ENCODE results near the gene LRRFIP1. TPM values are rescaled to one million over a fixed set of nuclear protein-coding genes. Genes with fewer than 3 reads are reported as not detected.

The LRRFIP1 gene
- polyA plus RNA-seq, 1 donor from 2014 or later, result 96.3 TPM

- H3K79me2 ChIP-seq (replicated peaks; ENCODE audit: insufficient read depth, low read length), result peaks cover 25% of the 10 kb centered on the region
- H3K36me3 ChIP-seq (ENCODE audit: insufficient read depth, low read length), result peaks cover 8% of the 10 kb centered on the region
- no peaks in the 10 kb centered on the region for H3F3A ChIP-seq (ENCODE audit: insufficient read depth, low read length, poor library complexity, severe bottlenecking)
Measured at GRCh38 chr2:237628247-237629187, 1.1 kb downstream of the LRRFIP1 start.

DNA sequence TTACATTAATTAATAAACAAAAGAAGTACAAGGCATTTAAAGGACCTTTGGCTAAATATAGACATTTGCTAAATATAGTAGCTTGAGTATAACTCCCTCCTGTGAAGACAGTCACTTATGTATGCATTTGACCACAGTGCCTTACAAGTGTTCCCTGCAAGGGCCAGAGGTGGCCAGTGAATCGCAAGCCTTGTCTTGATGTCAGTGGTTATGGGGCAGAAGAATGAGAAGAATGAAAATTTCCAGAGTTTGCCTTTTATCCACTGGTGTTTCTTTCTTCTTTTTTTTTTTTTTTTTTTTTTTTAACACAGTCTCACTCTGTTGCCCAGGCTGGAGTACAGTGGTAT lies 1.8 kb downstream of the LRRFIP1 start:
- Histone ChIP-seq H3K36me3 (ENCODE audit: insufficient read depth, low read length) (peaks cover 8% of the 10 kb centered on the region), H2AFZ (ENCODE audit: low read depth, low read length) (no peak overlapping the region), H3K79me2 (replicated peaks; ENCODE audit: insufficient read depth, low read length) (peaks cover 31% of the 10 kb centered on the region), H3K4me3 (ENCODE audit: low read length) (peak overlapping the region; percentile 72), H3F3A (ENCODE audit: insufficient read depth, low read length, poor library complexity, severe bottlenecking) (no peaks in the 10 kb centered on the region), H4K20me1 (ENCODE audit: insufficient read depth) (no peaks in the 10 kb centered on the region), H3K27ac (ENCODE audit: low read length) (no peak overlapping the region), H3K4me2 (ENCODE audit: low read length) (peak overlapping the region; percentile 89), H3K9me2 (ENCODE audit: insufficient read depth, low read length) (no peaks in the 10 kb centered on the region), H3K9ac (ENCODE audit: low read length) (no peak overlapping the region), H3K9me3 (ENCODE audit: low read length) (no peaks in the 10 kb centered on the region), H3K27me3 (ENCODE audit: insufficient read depth, low read depth, low read length) (peaks cover 4% of the 10 kb centered on the region)
- no peak for TF ChIP-seq SMC3 (conservative IDR thresholded peaks at IDR 0.05; ENCODE audit: poor library complexity)
- no peak for TF ChIP-seq EZH2 (IDR thresholded peaks at IDR 0.05; ENCODE audit: borderline replicate concordance, insufficient read depth, low read length, poor library complexity, severe bottlenecking)
- TF ChIP-seq RAD21 (conservative IDR thresholded peaks at IDR 0.05), result no peak
- TF ChIP-seq POLR2AphosphoS5 (IDR thresholded peaks at IDR 0.05), result no peak
- TF ChIP-seq, protein P1, sequence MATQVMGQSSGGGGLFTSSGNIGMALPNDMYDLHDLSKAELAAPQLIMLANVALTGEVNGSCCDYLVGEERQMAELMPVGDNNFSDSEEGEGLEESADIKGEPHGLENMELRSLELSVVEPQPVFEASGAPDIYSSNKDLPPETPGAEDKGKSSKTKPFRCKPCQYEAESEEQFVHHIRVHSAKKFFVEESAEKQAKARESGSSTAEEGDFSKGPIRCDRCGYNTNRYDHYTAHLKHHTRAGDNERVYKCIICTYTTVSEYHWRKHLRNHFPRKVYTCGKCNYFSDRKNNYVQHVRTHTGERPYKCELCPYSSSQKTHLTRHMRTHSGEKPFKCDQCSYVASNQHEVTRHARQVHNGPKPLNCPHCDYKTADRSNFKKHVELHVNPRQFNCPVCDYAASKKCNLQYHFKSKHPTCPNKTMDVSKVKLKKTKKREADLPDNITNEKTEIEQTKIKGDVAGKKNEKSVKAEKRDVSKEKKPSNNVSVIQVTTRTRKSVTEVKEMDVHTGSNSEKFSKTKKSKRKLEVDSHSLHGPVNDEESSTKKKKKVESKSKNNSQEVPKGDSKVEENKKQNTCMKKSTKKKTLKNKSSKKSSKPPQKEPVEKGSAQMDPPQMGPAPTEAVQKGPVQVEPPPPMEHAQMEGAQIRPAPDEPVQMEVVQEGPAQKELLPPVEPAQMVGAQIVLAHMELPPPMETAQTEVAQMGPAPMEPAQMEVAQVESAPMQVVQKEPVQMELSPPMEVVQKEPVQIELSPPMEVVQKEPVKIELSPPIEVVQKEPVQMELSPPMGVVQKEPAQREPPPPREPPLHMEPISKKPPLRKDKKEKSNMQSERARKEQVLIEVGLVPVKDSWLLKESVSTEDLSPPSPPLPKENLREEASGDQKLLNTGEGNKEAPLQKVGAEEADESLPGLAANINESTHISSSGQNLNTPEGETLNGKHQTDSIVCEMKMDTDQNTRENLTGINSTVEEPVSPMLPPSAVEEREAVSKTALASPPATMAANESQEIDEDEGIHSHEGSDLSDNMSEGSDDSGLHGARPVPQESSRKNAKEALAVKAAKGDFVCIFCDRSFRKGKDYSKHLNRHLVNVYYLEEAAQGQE (IDR thresholded peaks at IDR 0.05; ENCODE audit: borderline replicate concordance), result no peak
- no peak for TF ChIP-seq EP300 (conservative IDR thresholded peaks at IDR 0.05; ENCODE audit: poor library complexity, severe bottlenecking)
- no peak for TF ChIP-seq MXI1 (conservative IDR thresholded peaks at IDR 0.05; ENCODE audit: poor library complexity, severe bottlenecking)
- TF ChIP-seq, protein P2, sequence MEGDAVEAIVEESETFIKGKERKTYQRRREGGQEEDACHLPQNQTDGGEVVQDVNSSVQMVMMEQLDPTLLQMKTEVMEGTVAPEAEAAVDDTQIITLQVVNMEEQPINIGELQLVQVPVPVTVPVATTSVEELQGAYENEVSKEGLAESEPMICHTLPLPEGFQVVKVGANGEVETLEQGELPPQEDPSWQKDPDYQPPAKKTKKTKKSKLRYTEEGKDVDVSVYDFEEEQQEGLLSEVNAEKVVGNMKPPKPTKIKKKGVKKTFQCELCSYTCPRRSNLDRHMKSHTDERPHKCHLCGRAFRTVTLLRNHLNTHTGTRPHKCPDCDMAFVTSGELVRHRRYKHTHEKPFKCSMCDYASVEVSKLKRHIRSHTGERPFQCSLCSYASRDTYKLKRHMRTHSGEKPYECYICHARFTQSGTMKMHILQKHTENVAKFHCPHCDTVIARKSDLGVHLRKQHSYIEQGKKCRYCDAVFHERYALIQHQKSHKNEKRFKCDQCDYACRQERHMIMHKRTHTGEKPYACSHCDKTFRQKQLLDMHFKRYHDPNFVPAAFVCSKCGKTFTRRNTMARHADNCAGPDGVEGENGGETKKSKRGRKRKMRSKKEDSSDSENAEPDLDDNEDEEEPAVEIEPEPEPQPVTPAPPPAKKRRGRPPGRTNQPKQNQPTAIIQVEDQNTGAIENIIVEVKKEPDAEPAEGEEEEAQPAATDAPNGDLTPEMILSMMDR (IDR thresholded peaks at IDR 0.05; ENCODE audit: poor library complexity, severe bottlenecking), result no peak
- TF ChIP-seq TAF1 (IDR thresholded peaks at IDR 0.05; ENCODE audit: low read depth), result no peak

More at GRCh38 chr2:237628247-237629187, 1.1 kb downstream of the LRRFIP1 start:
- Histone ChIP-seq H3K4me2 (ENCODE audit: low read length) (peak overlapping the region; percentile 89), H3K27ac (ENCODE audit: low read length) (peak overlapping the region; percentile 2), H4K20me1 (ENCODE audit: insufficient read depth) (no peaks in the 10 kb centered on the region), H3K9me2 (ENCODE audit: insufficient read depth, low read length) (no peaks in the 10 kb centered on the region), H3K9me3 (ENCODE audit: low read length) (no peaks in the 10 kb centered on the region), H2AFZ (ENCODE audit: low read depth, low read length) (no peak overlapping the region), H3K9ac (ENCODE audit: low read length) (peak overlapping the region; percentile 81), H3K27me3 (ENCODE audit: insufficient read depth, low read depth, low read length) (peaks cover 4% of the 10 kb centered on the region), H3K4me3 (ENCODE audit: low read length) (peak overlapping the region; percentile 72)
- TF ChIP-seq EZH2 (IDR thresholded peaks at IDR 0.05; ENCODE audit: borderline replicate concordance, insufficient read depth, low read length, poor library complexity, severe bottlenecking) (no peak), MXI1 (conservative IDR thresholded peaks at IDR 0.05; ENCODE audit: poor library complexity, severe bottlenecking) (no peak), EP300 (conservative IDR thresholded peaks at IDR 0.05; ENCODE audit: poor library complexity, severe bottlenecking) (no peak)
- TF ChIP-seq, protein P2 (IDR thresholded peaks at IDR 0.05; ENCODE audit: poor library complexity, severe bottlenecking), result no peak
- TF ChIP-seq, protein P1 (IDR thresholded peaks at IDR 0.05; ENCODE audit: borderline replicate concordance), result no peak
